Activated T-cell treated with anti-CD3 and anti-CD28 coated beads, Interleukin-2, amount 50 U/mL, for 1 hour (primary cell): Measurements from ENCODE around the gene CDK5RAP1.

Experiments
- DNase-seq: peaks from one replicate; pipeline ENCODE4 v3.0.0-alpha.2; 2020

Gene CDK5RAP1

DNA sequence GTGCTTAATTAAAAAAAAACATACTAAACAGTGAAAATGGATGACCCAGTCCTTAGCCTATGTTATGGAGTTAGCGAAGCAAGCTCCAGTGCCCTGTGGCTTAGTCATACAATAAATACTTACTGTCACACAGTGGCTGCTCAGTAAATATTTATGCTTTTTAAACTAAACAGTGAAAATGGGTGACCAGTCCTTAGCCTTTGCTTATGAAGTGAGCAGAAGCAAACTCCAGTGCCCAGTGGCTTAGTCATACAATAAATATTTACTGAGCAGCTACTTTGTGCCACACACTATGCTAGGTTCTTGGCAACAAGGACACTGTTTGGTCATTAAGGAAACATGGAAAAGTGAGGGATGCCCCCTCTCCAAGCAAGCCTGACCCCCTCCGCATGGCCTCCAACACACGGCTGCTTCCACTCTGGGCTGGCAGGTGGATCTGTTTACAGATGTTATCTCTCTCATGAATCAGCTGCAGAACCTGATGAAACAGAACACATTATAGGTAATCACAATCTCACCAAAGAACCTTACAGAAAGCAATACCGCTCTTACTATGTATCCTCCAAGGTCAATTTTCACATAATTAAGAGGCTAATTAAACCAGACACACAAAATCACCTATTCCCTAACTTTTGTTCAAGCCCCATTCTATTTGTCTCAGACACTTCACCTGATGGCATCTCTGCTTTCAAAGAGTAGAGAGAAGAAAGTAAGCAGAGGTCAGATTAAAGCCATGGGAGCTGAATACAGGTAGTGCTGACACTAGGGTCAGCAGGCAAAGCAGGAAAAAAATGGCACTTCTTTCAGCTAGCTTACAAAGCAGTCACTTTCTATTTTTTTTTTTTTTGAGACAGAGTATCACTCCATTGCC is 27.3 kb downstream of the CDK5RAP1 start:
- no peak for DNase-seq

DNA sequence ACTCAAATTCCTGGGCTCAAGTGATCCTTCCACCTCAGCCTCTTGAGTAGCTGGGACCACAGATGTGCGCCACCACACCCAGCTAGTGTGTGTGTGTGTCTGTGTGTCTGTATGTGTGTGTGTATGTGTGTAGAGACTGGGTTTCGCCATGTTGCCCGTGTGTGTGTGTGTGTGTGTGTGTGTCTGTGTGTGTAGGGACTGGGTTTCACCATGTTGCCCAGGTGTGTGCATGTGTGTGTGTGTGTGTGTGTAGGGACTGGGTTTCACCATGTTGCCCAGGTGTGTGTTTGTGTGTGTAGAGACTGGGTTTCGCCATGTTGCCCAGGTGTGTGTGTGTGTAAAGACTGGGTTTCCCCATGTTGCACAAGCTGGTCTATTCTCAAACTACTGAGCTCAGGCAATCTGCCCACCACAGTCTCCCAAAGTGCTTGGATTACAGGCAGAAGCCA is 28.3 kb downstream of the CDK5RAP1 start:
- no peak for DNase-seq

DNA sequence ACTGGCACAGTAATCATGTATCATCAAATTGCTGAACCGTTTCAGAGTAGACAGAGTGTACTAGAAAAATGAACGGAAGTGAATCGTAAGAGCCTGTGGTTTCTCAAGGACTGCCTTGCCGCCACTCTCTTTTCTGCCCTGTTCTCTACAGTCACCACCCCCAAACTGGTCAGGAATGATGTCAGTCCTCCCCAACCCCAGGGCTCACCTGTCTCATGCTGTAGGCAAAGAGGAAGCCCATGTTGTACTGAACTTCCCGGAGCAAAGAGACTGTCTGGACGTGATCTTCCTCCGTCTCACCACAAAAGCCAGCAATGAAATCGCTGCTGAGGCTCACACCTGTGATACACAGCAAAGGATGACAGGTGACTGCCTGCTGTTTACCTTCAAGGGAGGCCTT is 31.0 kb downstream of the CDK5RAP1 start:
- peak; percentile 59 for DNase-seq

DNA sequence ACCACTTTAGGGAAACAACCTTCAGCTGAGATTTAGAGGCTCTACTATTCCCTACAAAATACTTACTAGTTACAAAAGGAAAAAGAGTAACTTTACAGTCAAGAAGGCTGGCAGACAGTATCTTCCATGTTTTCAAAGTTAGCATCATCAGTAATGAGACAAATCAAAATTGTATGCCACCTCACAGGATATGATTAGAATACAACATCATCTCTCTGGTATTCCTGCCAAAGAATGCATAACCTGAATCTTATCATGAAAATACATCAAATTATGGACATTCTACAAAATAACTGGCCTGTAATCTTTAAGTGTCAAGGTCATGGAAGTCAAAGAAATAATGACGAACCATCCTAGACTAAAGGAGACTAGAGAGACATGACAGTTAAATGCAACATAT is 38.4 kb downstream of the CDK5RAP1 start:
- no peak for DNase-seq

DNA sequence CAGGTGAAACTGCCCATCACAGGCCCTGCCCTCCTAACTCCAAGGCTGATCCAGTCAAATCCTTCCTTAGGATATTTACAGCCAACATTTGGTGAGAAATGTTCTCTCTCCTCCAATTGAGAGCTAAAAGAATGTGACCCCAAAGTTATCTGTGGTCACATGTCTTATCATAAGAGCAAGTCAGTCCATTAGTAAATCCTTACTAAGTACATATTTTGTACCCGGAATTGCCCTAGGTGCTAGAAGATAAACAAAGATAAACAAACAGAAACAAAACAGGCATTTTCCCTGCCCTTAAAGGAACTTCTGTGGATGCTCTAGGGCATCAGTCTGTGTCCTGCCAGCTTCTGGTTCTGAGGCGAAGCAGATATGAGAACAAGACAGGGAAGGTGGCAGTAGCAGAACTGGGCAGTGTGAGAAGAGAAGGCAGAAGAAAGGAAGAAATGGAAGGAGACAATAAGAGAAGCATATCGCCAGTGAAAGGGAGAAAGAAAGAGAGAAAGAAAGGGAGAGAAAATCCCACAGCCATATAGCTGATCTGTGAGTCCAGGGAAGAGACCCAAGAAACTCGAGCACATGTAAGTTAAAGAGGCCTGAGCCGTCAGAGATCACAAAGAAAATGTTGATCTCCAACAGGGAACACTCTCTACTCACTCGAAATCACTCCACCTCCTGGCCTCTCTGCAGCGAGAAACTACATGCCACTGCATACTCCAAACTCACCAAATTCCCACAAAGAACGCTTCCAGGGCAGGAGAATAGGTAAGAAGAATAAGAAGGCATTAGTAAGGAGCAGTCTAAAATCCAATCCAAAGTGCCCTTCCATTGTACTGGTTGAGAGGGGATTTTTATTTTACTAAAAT is 41.7 kb downstream of the CDK5RAP1 start:
- DNase-seq, result no peak

DNA sequence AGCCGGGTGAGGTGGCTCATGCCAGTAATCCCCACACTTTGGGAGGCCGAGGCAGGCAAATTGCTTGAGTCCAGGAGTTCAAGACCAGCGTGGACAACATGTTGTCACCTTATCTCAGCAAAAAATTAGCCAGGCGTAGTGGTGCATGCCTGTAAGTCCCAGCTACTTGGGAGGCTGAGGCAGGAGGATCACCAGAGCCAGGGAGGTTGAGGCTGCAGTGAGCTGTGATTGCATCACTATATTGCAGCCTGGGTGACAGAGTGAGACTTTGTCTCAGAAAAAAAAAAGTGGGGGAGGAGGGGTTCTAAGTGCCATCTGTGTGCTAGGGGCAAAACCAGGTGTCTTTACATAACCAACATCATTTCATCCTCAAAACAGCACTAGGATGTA is 48.3 kb downstream of the CDK5RAP1 start:
- no peak for DNase-seq

DNA sequence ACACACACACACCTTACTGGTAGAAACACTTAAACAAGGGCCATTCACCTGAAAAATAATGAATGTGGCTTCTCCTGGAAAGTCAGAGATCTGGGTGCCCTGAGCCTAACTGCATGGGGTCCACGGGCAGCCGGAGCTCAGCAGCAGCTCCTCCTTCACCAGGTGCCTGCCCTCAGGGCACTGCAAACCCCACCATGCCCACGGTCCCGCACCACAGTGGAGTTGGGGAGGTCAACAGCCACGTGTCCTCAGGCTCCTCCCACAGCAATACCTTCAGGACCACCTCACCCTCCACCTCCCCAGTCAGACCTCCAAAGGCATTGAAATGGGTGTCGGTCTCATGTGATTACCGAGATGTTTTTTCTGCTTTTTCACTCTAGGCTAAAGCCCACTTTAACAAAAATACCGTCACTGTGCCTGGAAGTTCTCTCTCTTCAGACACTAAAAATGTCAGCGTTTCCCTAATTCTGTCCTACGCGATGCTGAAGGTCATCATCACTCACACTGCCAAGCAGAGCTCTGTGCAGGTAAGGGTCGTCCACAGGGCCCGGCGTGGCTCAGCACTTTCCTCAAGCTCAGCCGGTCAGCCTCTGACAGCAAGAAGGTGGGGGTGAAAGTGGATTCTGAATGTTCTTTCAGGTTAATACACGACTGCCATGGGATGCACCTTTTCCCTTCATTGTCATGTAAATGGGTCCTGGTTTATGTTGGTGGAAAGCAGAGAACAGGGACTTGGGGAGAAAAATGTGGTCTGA is 48.9 kb downstream of the CDK5RAP1 start:
- no peak for DNase-seq

DNA sequence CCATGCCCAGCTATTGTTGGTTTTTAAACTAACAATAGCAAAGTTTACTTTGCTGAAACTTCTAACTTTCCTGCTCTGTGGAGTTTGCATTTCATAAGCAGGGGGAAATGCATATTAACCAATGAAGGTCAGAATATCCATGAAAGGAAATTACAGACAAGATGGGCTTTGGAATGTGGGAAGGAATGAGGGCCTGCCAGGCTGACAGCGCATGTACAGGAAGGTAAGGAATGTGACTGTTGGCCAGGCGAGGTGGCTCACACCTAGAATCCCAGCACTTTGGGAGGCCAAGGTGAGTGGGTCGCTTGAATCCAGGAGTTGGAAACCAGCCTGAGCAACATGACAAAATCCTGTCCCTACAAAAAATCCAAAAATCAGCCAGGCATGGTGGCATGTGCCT is 49.6 kb downstream of the CDK5RAP1 start:
- DNase-seq, result no peak

DNA sequence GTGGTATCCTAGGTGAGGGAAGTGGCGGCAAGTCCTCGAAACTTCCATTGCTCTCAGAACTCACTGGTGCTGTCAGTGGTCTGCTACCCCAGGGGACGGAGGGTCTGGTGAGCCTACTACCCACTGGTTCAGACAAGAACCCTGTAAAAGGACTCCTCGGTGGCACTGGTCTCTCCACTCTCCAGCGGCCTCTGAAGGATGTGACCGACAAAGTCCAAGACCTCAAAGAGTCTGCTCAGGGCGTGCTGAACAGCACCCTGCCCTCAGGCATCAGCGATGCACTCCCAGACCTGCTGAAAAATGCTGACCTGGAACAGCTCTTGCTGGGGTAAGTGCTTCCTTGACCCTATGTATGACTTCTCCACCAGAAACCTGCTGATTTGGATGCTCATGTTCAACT is 51.8 kb downstream of the CDK5RAP1 start:
- no peak for DNase-seq

DNA sequence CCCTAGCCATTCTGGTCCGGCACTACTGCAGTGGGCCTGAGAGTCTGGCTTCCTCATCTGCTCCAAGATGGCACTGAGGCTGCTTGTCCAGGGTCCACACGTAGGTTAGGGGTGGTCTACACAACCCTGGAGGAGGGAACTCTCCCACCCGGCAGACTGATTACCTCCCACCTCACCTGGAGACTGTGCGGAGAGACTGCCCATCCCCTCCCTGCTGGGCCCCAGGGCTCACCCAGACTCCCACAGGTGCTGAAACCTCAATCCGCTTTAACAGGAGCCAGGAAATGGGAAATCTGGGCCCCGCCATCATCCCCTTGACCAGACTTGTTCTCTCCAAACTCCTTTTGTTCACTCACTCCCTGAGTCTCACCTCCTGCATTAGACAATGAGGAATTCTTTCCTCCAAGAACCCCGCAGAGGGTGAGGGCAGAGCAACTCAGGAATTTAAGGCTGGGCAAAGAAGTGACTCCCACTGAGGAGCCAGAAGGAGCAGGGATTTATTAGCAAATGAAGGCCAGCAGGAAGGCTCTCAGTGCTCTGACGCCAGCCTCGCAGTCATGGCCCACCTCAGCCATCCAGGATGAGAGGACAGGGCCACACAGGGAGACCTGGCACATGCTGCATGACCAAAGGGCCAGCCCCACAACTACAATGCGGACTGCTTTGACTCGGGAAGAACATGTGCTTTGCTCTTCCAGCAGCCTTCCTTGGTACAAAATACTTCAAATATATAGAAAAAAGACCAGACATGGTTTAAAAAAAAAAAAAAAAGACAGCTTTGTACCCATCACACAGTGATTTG is 53.0 kb downstream of the CDK5RAP1 start:
- no peak for DNase-seq

DNA sequence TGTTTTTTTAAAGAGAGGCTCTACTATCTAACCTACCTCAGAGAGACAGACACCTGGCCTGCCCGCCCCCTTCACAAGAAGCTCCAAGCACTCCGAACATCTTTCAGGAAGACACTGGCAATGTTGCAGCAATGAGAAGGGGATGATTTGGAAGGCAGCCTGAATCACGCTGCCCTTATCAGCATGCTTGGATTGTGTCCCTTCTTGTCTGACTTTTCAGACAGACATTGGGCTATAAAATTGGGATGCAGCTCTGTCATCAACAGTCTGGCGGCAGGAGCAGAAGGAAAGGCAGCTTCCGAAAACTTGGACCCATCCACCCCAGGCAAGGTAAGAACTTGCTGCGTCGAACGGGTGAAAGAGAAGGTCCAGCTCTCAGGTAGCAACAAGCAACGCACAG is 56.0 kb downstream of the CDK5RAP1 start:
- DNase-seq, result no peak

DNA sequence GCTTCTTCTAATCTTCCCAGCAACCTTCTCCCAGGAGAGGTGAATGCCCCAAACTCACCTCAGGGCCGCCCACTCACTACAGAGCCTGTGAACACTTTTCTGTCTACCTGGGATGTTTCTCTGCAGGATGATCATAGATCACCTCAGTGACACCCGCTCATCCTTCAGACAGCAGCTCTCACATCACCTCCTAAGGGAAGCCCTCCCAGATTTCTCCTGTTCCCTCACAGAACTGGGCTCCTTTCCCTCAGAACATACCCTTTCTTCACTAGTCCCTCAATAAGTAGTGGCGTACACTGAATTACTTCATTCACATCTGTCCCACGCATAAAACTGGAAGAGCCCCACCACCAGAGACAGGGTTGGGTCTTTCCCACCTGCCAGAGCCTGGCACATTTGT is 57.8 kb downstream of the CDK5RAP1 start:
- no peak for DNase-seq

DNA sequence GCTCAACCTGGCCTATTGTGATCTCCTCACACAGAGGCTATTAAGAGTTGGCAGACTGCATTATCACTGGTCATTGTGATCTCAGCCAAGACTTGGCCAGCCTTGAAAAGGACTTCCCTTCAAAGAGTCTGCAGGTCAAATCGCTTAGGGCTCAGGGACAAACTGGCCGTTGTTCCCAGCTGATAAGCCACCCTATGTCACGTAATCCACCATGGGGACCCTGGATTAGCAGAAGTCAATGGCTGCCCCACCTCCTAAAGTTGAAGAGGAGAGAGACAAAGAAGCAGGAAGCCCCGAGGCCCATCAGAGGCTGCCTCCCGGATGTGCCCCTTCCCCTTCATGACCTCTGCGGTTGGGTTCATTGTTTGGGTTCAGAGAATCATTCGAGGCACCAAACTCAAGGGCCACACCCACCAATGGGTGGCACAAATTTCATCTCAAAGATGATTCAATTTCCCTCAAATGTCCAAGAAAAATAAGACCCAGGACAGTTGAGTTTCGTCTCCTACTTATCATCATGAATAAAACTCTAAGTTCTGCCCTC is 61.7 kb downstream of the CDK5RAP1 start:
- no peak for DNase-seq

DNA sequence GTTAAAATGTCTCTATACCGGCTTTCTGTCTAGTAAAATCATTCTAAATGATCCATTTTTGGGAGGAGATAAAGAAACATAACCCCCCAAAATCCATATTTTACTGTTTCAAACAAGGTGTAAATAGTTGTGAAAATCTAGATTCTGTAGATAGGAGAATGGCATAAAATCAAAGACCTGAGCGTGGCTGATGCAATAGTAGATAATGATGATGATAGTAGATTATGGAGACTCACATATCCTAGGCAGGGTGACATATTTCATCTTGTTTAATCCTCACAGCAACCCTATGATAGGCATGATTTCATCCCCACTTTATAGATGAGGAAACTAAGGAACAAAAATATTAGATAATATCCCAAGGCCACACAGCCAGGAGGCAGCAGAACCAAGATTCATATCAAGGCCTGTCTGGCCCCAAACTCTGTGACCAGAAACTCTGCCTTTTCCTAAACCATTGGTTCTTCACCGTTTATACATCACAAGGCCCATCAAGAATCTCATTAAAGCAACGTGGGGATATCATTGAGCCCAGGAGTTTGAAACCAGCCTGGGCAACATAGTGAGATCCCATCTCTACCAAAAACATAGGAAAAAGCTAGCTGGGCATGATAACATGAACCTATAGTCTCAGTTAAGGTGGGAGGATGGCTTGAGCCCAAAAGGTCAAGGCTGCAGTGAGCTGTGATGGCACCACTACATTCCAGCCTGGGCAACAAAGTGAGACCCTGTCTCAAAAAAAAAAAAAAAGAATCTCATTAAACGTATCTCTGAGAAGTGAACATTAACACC is 62.7 kb downstream of the CDK5RAP1 start:
- no peak for DNase-seq

DNA sequence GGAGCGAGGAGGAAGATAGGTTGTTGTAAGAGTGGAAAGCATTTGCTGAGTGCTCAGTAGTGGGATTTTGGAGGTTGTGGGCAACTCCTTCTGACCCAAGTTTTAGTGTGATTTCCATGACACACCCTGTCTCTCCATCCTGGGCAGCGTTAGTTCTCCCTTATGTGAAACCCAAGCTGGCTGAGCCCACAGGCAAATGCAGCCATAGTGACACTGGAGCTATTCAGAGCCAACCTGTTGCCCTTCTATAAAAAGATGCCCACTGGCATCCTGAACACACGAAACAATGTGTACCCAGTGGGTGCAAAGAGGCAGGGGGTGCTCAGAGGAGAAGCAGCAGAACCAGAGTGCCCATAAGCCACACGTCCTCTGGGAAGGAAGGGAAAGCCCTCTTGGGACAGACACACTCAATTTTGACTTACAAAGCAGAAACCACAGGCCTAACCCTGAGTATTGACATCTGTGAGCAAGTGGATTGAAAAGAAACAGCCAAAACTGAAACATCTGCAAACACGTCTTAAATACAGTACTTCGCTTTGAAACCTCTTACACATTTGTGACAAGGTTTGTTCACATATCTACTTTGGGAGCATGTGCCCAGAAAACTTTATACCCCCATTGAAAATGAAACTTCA is 63.7 kb downstream of the CDK5RAP1 start:
- no peak for DNase-seq

DNA sequence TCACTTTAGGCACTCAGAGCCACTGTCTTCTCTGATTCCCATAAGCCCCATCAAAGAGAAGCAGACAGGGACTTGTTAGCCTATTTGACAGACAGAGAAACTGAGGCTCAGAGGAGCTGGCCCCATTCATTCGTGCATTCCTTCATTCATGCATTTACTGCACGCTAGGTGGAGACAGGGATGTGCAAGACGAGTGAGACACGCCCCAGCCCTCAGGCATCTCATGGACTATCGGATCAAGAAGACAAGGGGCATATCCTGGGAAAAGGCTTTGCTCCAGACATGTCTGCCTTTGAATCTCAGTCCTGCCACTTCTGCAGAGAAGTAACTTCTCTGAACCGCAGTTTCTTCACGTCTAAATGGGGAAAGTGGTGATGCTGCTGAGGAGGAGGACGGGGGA is 64.2 kb downstream of the CDK5RAP1 start:
- no peak for DNase-seq

DNA sequence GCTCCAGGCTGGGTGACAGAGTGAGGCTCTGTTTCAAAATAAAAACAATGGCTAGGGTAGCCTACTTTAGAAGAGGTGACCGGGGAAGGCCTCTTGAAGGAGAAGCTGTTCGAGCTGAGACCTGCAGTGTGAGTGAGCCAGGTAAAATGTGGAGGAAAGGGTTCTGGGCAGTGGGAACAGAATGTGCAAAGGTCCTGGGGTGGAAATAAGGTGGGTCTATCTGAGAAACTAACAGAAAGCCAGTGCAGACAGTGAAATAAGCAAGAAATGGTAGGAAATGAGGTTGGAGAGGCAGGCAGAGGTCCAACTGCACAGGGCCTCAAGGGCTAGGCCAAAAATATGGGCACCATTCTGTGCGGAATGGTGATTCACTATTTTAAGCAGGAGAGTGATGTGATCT is 64.9 kb downstream of the CDK5RAP1 start:
- no peak for DNase-seq

DNA sequence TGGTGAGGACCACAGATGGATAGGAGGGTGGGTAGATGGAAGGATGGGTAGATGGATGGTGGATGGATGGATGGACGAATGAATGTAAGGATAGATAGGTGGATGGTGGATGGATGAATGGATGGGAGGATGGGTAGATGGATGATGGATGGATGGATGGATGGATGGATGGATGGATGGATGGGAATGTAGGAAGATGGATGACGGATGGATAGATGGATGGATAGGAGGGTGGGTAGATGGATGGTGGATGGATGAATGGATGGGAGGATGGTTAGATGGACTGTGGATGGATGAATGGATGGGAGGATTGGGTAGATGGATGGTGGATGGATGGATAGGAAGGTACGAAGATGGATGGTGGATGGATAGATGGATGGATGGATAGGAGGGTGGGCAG is 67.2 kb downstream of the CDK5RAP1 start:
- no peak for DNase-seq

DNA sequence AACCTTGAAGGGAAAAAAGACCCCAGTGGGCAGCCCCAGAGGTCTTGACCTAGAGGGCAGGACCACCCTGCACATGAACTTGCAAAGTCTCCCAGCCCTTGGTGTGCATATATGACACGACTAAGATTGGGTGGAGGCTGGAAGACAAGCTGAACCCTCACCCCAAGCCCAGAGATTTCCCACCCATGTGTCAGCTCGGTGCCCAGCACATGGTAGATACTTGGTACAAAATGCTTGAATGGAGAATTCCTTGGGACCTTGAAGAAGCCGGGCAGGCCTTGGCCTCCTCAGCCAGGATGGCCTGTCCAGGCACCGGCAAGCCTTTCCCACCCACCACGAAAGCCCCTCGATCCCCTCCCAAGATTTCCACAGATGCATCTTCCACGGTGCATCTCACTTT is 67.7 kb downstream of the CDK5RAP1 start:
- no peak for DNase-seq

DNA sequence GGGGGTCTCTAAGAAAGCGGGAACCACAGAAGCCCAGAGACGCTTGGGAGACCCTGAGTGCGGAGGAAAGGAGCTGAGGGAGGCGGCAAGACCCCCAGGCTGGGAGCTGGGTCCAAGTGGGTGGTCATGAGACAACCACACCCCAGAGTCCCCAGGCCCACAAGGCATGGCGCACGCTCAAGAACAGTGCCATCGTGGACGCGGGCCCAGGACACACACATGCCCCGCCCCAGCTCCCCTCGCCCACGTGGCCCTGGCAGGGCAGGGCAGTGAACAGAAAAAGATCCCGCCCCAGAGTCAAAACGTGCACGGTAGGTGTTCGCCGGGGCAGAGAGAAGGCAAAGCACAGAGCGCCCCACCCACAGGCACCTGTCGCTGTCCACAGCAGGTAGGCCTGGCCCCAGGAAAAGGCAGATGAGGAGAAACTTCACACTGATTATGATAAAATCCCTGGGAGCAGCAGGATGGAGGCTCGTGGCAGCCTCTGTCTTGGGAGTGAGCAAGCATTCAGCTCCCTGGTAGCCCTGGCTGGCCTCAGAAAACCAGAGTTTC is 68.3 kb downstream of the CDK5RAP1 start:
- DNase-seq, result no peak
